H1 (cell line): ENCODE measurements around the gene RAD54L.

Experiments used
- CHD7 ChIP-seq: fragments of 300-600 bp; sonication (generic); IDR thresholded peaks from 2 replicates; pipeline ENCODE4 v1.7.1; 2012; ENCODE audit warnings: low read length, moderate library complexity, mild to moderate bottlenecking, inconsistent platforms; ENCODE audit not compliant: insufficient replicate concordance
- POLR2A ChIP-seq, 2 experiments: IDR thresholded peaks; 1 replicate in 1 of 2; 2 replicates in 1 of 2; pipeline ENCODE4 v1.6.1; 2011; ENCODE audit warnings: low read depth in 2 of 2, low read length in 2 of 2, mild to moderate bottlenecking in 2 of 2; ENCODE audit errors: control extremely low read depth in 1 of 2

GRCh38 chr1:46268578-46268977 lies 21.0 kb downstream of the RAD54L start:
- TF ChIP-seq CHD7: no peak
- no peak for TF ChIP-seq POLR2A (IDR thresholded peaks at IDR 0.05; ENCODE audit: control extremely low read depth in 1 of 2, low read depth in 2 of 2, low read length in 2 of 2)
